ENCODE data around the gene CYP39A1.

DNA sequence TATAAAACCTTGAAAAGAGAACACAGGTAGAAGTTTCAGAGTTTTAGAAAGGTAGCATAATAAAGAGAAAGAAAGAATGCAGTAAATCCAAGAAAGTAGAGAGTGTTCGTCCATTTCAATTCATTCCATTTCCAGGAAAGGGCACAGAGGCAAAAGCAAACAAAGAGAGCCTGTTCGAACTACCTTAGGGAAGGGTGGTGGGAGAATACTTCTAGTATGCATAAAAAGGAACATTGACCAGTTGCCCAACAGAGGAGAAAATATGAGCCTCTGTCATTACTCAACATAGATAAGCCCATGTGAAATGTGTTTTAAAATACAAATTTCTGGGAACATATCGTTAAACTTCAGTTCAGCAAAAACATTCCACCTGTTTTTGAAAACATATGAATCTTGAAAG, 60.6 kb downstream of the CYP39A1 start:
- TF ChIP-seq MXI1 (IDR thresholded peaks at IDR 0.05; ENCODE audit: borderline replicate concordance, low read depth, low read length) (no peak), ZBTB1 (CRISPR knock-in tag; IDR thresholded peaks at IDR 0.05; ENCODE audit: borderline replicate concordance) (no peak), POLR2A (IDR thresholded peaks at IDR 0.05; ENCODE audit: insufficient read depth in 1 of 2, low read depth in 2 of 2, low read length in 2 of 2) (no peak), ZFP36 (IDR thresholded peaks at IDR 0.05; ENCODE audit: borderline replicate concordance, low read depth, low read length, partially characterized antibody) (no peak), MYC (CRISPR knock-in tag; IDR thresholded peaks at IDR 0.05; ENCODE audit: borderline replicate concordance) (no peak), SNAI1 (CRISPR knock-in tag; IDR thresholded peaks at IDR 0.05; ENCODE audit: borderline replicate concordance) (no peak), MED1 (CRISPR knock-in tag; IDR thresholded peaks at IDR 0.05) (no peak), SP1 (IDR thresholded peaks at IDR 0.05) (no peak), SP1 (CRISPR knock-in tag; IDR thresholded peaks at IDR 0.05) (no peak)
- TF ChIP-seq, protein P1, sequence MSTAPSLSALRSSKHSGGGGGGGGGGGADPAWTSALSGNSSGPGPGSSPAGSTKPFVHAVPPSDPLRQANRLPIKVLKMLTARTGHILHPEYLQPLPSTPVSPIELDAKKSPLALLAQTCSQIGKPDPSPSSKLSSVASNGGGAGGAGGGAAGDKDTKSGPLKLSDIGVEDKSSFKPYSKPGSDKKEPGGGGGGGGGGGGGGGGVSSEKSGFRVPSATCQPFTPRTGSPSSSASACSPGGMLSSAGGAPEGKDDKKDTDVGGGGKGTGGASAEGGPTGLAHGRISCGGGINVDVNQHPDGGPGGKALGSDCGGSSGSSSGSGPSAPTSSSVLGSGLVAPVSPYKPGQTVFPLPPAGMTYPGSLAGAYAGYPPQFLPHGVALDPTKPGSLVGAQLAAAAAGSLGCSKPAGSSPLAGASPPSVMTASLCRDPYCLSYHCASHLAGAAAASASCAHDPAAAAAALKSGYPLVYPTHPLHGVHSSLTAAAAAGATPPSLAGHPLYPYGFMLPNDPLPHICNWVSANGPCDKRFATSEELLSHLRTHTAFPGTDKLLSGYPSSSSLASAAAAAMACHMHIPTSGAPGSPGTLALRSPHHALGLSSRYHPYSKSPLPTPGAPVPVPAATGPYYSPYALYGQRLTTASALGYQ (CRISPR knock-in tag; IDR thresholded peaks at IDR 0.05), result no peak
- TF ChIP-seq, protein P2, sequence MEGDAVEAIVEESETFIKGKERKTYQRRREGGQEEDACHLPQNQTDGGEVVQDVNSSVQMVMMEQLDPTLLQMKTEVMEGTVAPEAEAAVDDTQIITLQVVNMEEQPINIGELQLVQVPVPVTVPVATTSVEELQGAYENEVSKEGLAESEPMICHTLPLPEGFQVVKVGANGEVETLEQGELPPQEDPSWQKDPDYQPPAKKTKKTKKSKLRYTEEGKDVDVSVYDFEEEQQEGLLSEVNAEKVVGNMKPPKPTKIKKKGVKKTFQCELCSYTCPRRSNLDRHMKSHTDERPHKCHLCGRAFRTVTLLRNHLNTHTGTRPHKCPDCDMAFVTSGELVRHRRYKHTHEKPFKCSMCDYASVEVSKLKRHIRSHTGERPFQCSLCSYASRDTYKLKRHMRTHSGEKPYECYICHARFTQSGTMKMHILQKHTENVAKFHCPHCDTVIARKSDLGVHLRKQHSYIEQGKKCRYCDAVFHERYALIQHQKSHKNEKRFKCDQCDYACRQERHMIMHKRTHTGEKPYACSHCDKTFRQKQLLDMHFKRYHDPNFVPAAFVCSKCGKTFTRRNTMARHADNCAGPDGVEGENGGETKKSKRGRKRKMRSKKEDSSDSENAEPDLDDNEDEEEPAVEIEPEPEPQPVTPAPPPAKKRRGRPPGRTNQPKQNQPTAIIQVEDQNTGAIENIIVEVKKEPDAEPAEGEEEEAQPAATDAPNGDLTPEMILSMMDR (CRISPR knock-in tag; IDR thresholded peaks at IDR 0.05), result no peak

All from HepG2 (cell line).